Gastrocnemius medialis (tissue), 4 donors: ENCODE data around the gene SCAANT1.

Source experiments
- POLR2A ChIP-seq, 2 donors: fragments of 450-650 bp; IDR thresholded peaks; one replicate each; pipeline ENCODE4 v1.6.1; 2017; ENCODE audit warnings: antibody characterized with exemption in 2 of 2, mild to moderate bottlenecking in 2 of 2, moderate library complexity in 2 of 2
- TF ChIP-seq, protein P1 (sequence below), 5 experiments: fragments of 450-650 bp in 3 of 5; fragments of 200-600 bp in 2 of 5; sonication (generic) in 2 of 5; IDR thresholded peaks in 4 of 5; conservative IDR thresholded peaks in 1 of 5; 1 replicate in 4 of 5; 2 replicates in 1 of 5; pipeline ENCODE4 v1.5.1; 2016 to 2019; ENCODE audit warnings: antibody characterized with exemption in 5 of 5, mild to moderate bottlenecking in 3 of 5, moderate library complexity in 3 of 5

DNA sequence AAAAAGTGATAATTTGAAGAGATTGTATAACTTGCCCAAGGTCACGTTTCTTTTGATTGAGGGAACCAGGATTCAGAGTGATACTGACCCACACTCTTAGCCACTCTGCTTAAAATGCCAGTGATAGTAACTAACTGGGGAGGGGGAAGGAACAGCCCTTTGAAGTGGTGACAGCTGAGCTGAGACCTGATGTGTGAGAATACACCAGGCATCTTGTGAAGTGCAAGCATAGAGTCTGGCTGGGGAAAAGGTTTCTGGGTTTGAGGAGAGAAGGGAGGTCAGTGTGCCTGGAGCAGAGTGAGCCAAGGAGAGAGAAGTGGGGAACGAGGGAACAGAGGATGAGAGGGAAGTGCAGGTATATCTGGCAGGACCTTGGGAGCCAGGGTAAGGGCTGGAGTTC, 35.4 kb upstream of the SCAANT1 start:
- no peak for TF ChIP-seq POLR2A (IDR thresholded peaks at IDR 0.05)
- TF ChIP-seq, protein P1, sequence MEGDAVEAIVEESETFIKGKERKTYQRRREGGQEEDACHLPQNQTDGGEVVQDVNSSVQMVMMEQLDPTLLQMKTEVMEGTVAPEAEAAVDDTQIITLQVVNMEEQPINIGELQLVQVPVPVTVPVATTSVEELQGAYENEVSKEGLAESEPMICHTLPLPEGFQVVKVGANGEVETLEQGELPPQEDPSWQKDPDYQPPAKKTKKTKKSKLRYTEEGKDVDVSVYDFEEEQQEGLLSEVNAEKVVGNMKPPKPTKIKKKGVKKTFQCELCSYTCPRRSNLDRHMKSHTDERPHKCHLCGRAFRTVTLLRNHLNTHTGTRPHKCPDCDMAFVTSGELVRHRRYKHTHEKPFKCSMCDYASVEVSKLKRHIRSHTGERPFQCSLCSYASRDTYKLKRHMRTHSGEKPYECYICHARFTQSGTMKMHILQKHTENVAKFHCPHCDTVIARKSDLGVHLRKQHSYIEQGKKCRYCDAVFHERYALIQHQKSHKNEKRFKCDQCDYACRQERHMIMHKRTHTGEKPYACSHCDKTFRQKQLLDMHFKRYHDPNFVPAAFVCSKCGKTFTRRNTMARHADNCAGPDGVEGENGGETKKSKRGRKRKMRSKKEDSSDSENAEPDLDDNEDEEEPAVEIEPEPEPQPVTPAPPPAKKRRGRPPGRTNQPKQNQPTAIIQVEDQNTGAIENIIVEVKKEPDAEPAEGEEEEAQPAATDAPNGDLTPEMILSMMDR (IDR thresholded peaks at IDR 0.05 in 4 of 5, conservative IDR thresholded peaks at IDR 0.05 in 1 of 5), result no peak
